Liver (tissue), 9 donors: ENCODE measurements around the gene SLC22A15. TPM values are rescaled to one million over a fixed set of nuclear protein-coding genes. Genes with fewer than 3 reads are reported as not detected.

ENCODE experiments used
- DNase-seq: peaks from one replicate; pipeline ENCODE4 v3.0.0-alpha.2; 2017; ENCODE audit warnings: low spot score
- H3K27ac ChIP-seq, 2 donors: one replicate each; pipeline ENCODE4 v1.7.0; 2013; ENCODE audit warnings: inconsistent platforms in 2 of 2, low read length in 2 of 2, control low read depth in 1 of 2, low read depth in 1 of 2, mild to moderate bottlenecking in 1 of 2
- H3K27me3 ChIP-seq, 4 donors: one replicate each; pipeline versions ENCODE4 v1.6.1 to v1.7.0; 2013; ENCODE audit warnings: low read length in 3 of 4, inconsistent platforms in 1 of 4, mild to moderate bottlenecking in 1 of 4, moderate library complexity in 1 of 4; ENCODE audit not compliant: control insufficient read depth in 4 of 4, insufficient read depth in 4 of 4
- H3K36me3 ChIP-seq, 4 donors: one replicate each; pipeline versions ENCODE4 v1.6.1 to v1.7.0; 2013; ENCODE audit warnings: low read length in 3 of 4, mild to moderate bottlenecking in 3 of 4, low read depth in 1 of 4, moderate library complexity in 1 of 4; ENCODE audit not compliant: control insufficient read depth in 4 of 4, insufficient read depth in 3 of 4
- H3K4me1 ChIP-seq, 4 donors: one replicate each; pipeline versions ENCODE4 v1.6.1 to v1.7.0; 2013; ENCODE audit warnings: low read length in 3 of 4, mild to moderate bottlenecking in 3 of 4, moderate library complexity in 1 of 4; ENCODE audit not compliant: control insufficient read depth in 4 of 4, insufficient read depth in 4 of 4
- H3K4me3 ChIP-seq, 3 donors: one replicate each; pipeline versions ENCODE4 v1.6.1 to v1.7.0; 2013; ENCODE audit warnings: low read length in 3 of 3, control low read depth in 1 of 3, low read depth in 1 of 3, mild to moderate bottlenecking in 1 of 3
- H3K9ac ChIP-seq, 2 donors: one replicate each; pipeline ENCODE4 v1.7.0; 2013; ENCODE audit warnings: low read length in 2 of 2, mild to moderate bottlenecking in 2 of 2, moderate library complexity in 2 of 2, control low read depth in 1 of 2, low read depth in 1 of 2
- H3K9me3 ChIP-seq, 4 donors: one replicate each; pipeline versions ENCODE4 v1.6.1 to v1.7.0; 2013; ENCODE audit warnings: low read length in 3 of 4; ENCODE audit not compliant: control insufficient read depth in 4 of 4
- ATF3 ChIP-seq: IDR thresholded peaks from 2 replicates; pipeline ENCODE4 v1.6.1; 2016; ENCODE audit warnings: antibody characterized with exemption
- EGR1 ChIP-seq, 2 donors: IDR thresholded peaks; 2 replicates each; pipeline ENCODE4 v1.6.1; 2016 to 2018; ENCODE audit warnings: antibody characterized with exemption in 2 of 2, low read depth in 2 of 2
- FOXA1 ChIP-seq: IDR thresholded peaks from 2 replicates; pipeline ENCODE4 v1.6.1; 2016; ENCODE audit warnings: antibody characterized with exemption
- FOXA2 ChIP-seq: IDR thresholded peaks from 2 replicates; pipeline ENCODE4 v1.6.1; 2016; ENCODE audit warnings: antibody characterized with exemption
- GABPA ChIP-seq, 2 donors: IDR thresholded peaks in 1 of 2; conservative IDR thresholded peaks in 1 of 2; 2 replicates each; pipeline ENCODE4 v1.6.1; 2016; ENCODE audit warnings: antibody characterized with exemption in 2 of 2, mild to moderate bottlenecking in 1 of 2, moderate library complexity in 1 of 2
- HNF4A ChIP-seq, 2 donors: conservative IDR thresholded peaks; 2 replicates each; pipeline ENCODE4 v1.6.1; 2016; ENCODE audit warnings: antibody characterized with exemption in 2 of 2, mild to moderate bottlenecking in 2 of 2
- HNF4G ChIP-seq: IDR thresholded peaks from 2 replicates; pipeline ENCODE4 v1.6.1; 2016; ENCODE audit warnings: antibody characterized with exemption
- JUND ChIP-seq, 2 donors: IDR thresholded peaks; 2 replicates each; pipeline ENCODE4 v1.6.1; 2016; ENCODE audit warnings: antibody characterized with exemption in 2 of 2
- MAX ChIP-seq: IDR thresholded peaks from 2 replicates; pipeline ENCODE4 v1.6.1; 2016; ENCODE audit warnings: antibody characterized with exemption
- NR2F2 ChIP-seq: IDR thresholded peaks from 2 replicates; pipeline ENCODE4 v1.6.1; 2016; ENCODE audit warnings: antibody characterized with exemption
- RAD21 ChIP-seq, 2 donors: IDR thresholded peaks; 2 replicates each; pipeline ENCODE4 v1.6.1; 2016; ENCODE audit warnings: antibody characterized with exemption in 2 of 2, mild to moderate bottlenecking in 2 of 2
- RXRA ChIP-seq, 2 donors: IDR thresholded peaks; 2 replicates each; pipeline ENCODE4 v1.6.1; 2017 to 2018; ENCODE audit warnings: antibody characterized with exemption in 2 of 2, mild to moderate bottlenecking in 1 of 2
- SP1 ChIP-seq: IDR thresholded peaks from 2 replicates; pipeline ENCODE4 v1.6.1; 2018; ENCODE audit warnings: antibody characterized with exemption, mild to moderate bottlenecking
- YY1 ChIP-seq: IDR thresholded peaks from 2 replicates; pipeline ENCODE4 v1.6.1; 2016; ENCODE audit warnings: antibody characterized with exemption, mild to moderate bottlenecking
- ZBTB33 ChIP-seq: IDR thresholded peaks from 2 replicates; pipeline ENCODE4 v1.6.1; 2016; ENCODE audit warnings: antibody characterized with exemption
- WGBS: extraction: QIAGEN DNeasy Blood & Tissue Kit; methylation state at CpG from one replicate; pipeline ENCODE4 v1.1.7; 2013; 5-methylcytosine and 5-hydroxymethylcytosine counted together
- polyA plus RNA-seq, 2 donors: library from polyadenylated mRNA; stranded (reverse) in 1 of 2; unstranded in 1 of 2; fragments of 200-250 nt in 1 of 2; fragments of >200 nt in 1 of 2; fragmentation: Nextera tagmentation in 1 of 2; extraction: Ambion mirVana in 1 of 2; gene quantifications; one replicate each; pipeline versions ENCODE4 v1.2.1 to v1.2.3, GENCODE V29; 2013 to 2015
- total RNA-seq, 2 donors: library from RNA; depleted of rRNA; stranded (reverse); fragments of >200 nt; gene quantifications; one replicate each; pipeline ENCODE4 v1.2.3, GENCODE V29; 2014
- TF ChIP-seq, protein P1 (sequence below): fragments of 150-350 bp; IDR thresholded peaks from 2 replicates; pipeline ENCODE4 v1.5.1; 2017; ENCODE audit warnings: improper control_type of control experiment, low read depth, low read length; ENCODE audit not compliant: missing input control
- TF ChIP-seq, protein P2 (sequence below): IDR thresholded peaks from 2 replicates; pipeline ENCODE4 v1.6.1; 2016; ENCODE audit warnings: antibody characterized with exemption, mild to moderate bottlenecking
- donor health status: healthy.
- donor health status: healthy.
- donor health status: healthy.
- donor health status: healthy.
- donor health status: healthy.

The SLC22A15 gene
- total and polyA plus RNA-seq, 4 donors, result 0.12 to 3.6 (median 0.83) TPM

- Histone ChIP-seq H3K36me3 (no peaks in the 10 kb centered on the region), H3K4me1 (no peaks in the 10 kb centered on the region), H3K9ac (no peak overlapping the region), H3K27me3 (no peaks in the 10 kb centered on the region), H3K27ac (no peak overlapping the region), H3K9me3 (peaks cover 0 to 2% (median 0%) of the 10 kb centered on the region in 4 donors), H3K4me3 (no peak overlapping the region)
- 91% methylated on average over 6 of the region's 6 CpGs for WGBS
- TF ChIP-seq MAX (no peak), ATF3 (no peak), NR2F2 (no peak), HNF4G (no peak), SP1 (no peak), RXRA (IDR thresholded peaks at IDR 0.05) (no peak), GABPA (IDR thresholded peaks at IDR 0.05 in 1 of 2, conservative IDR thresholded peaks at IDR 0.05 in 1 of 2) (no peak)
- TF ChIP-seq, protein P1, sequence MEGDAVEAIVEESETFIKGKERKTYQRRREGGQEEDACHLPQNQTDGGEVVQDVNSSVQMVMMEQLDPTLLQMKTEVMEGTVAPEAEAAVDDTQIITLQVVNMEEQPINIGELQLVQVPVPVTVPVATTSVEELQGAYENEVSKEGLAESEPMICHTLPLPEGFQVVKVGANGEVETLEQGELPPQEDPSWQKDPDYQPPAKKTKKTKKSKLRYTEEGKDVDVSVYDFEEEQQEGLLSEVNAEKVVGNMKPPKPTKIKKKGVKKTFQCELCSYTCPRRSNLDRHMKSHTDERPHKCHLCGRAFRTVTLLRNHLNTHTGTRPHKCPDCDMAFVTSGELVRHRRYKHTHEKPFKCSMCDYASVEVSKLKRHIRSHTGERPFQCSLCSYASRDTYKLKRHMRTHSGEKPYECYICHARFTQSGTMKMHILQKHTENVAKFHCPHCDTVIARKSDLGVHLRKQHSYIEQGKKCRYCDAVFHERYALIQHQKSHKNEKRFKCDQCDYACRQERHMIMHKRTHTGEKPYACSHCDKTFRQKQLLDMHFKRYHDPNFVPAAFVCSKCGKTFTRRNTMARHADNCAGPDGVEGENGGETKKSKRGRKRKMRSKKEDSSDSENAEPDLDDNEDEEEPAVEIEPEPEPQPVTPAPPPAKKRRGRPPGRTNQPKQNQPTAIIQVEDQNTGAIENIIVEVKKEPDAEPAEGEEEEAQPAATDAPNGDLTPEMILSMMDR, result no peak
- no peak for DNase-seq
Measured at GRCh38 chr1:116008656-116009390, 32.5 kb downstream of the SLC22A15 start.

GRCh38 chr1:116012716-116013115, 36.4 kb downstream of the SLC22A15 start:
- Histone ChIP-seq H3K9ac (no peak overlapping the region), H3K36me3 (no peaks in the 10 kb centered on the region), H3K27me3 (no peaks in the 10 kb centered on the region), H3K27ac (no peak overlapping the region), H3K4me1 (no peaks in the 10 kb centered on the region), H3K9me3 (no peaks in the 10 kb centered on the region), H3K4me3 (no peak overlapping the region)
- TF ChIP-seq, protein P2, sequence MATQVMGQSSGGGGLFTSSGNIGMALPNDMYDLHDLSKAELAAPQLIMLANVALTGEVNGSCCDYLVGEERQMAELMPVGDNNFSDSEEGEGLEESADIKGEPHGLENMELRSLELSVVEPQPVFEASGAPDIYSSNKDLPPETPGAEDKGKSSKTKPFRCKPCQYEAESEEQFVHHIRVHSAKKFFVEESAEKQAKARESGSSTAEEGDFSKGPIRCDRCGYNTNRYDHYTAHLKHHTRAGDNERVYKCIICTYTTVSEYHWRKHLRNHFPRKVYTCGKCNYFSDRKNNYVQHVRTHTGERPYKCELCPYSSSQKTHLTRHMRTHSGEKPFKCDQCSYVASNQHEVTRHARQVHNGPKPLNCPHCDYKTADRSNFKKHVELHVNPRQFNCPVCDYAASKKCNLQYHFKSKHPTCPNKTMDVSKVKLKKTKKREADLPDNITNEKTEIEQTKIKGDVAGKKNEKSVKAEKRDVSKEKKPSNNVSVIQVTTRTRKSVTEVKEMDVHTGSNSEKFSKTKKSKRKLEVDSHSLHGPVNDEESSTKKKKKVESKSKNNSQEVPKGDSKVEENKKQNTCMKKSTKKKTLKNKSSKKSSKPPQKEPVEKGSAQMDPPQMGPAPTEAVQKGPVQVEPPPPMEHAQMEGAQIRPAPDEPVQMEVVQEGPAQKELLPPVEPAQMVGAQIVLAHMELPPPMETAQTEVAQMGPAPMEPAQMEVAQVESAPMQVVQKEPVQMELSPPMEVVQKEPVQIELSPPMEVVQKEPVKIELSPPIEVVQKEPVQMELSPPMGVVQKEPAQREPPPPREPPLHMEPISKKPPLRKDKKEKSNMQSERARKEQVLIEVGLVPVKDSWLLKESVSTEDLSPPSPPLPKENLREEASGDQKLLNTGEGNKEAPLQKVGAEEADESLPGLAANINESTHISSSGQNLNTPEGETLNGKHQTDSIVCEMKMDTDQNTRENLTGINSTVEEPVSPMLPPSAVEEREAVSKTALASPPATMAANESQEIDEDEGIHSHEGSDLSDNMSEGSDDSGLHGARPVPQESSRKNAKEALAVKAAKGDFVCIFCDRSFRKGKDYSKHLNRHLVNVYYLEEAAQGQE, result no peak
- TF ChIP-seq FOXA2 (no peak), ZBTB33 (no peak), FOXA1 (no peak), EGR1 (IDR thresholded peaks at IDR 0.05; ENCODE audit: low read depth in 2 of 2) (no peak), RAD21 (IDR thresholded peaks at IDR 0.05) (no peak), SP1 (no peak), HNF4G (no peak), ATF3 (no peak), YY1 (no peak), JUND (IDR thresholded peaks at IDR 0.05) (no peak), MAX (no peak), RXRA (IDR thresholded peaks at IDR 0.05) (no peak), HNF4A (conservative IDR thresholded peaks at IDR 0.05) (no peak), GABPA (IDR thresholded peaks at IDR 0.05 in 1 of 2, conservative IDR thresholded peaks at IDR 0.05 in 1 of 2) (no peak)
- TF ChIP-seq, protein P1, result no peak
- 96% methylated on average over 2 of the region's 2 CpGs for WGBS
- DNase-seq, result no peak
